ENCODE measurements around the gene POGK. TPM values are rescaled to one million over a fixed set of nuclear protein-coding genes. Genes with fewer than 3 reads are reported as not detected.

The POGK gene
- total and polyA plus RNA-seq, 10 donors = 7.3 to 42.6 (median 34.9) TPM

GRCh38 chr1:166840309-166841274 lies 1.3 kb downstream of the POGK start:
- Histone ChIP-seq H3K27ac (peak overlapping the region; percentile 48 to 93 (median 88)), H3K4me3 (peak overlapping the region; percentile 64 to 91 (median 72)), H3K4me1 (peaks cover 16 to 71% (median 61%) of the 10 kb centered on the region in 6 donors), H3K9me3 (no peaks in the 10 kb centered on the region), H3K36me3 (peaks cover 0 to 48% (median 41%) of the 10 kb centered on the region in 6 donors), H3K27me3 (replicated peaks in 1 of 7) (no peaks in the 10 kb centered on the region)
- 28 to 51% (median 41%) methylated on average over 15 to 16 of the region's 16 CpGs for WGBS, 5 donors
- DNase-seq = no peak
- TF ChIP-seq POLR2A (IDR thresholded peaks at IDR 0.05) = no peak
- no peak for TF ChIP-seq POLR2AphosphoS5 (IDR thresholded peaks at IDR 0.05)
- TF ChIP-seq CTCF (IDR thresholded peaks at IDR 0.05 in 8 of 11, conservative IDR thresholded peaks at IDR 0.05 in 3 of 11) = no peak
- intact Hi-C loops (cut with DNase I; ENCODE audit: low total_unique reads) = no loop called here

- WGBS, 5 donors = 86 to 96% (median 90%) methylated on average over 6 of the region's 6 CpGs
- H3K4me1 ChIP-seq = peaks cover 16 to 89% (median 60%) of the 10 kb centered on the region in 6 donors
- no peak for DNase-seq
- no peaks in the 10 kb centered on the region for H3K27me3 ChIP-seq (replicated peaks in 1 of 7)
- H3K27ac ChIP-seq = peak overlapping the region in 6 of 8 donors; percentile 27 to 66 (median 50)
- TF ChIP-seq POLR2AphosphoS5 (IDR thresholded peaks at IDR 0.05) (no peak), POLR2A (IDR thresholded peaks at IDR 0.05) (no peak)
- peaks cover 0 to 75% (median 65%) of the 10 kb centered on the region in 6 donors for H3K36me3 ChIP-seq
- no peaks in the 10 kb centered on the region for H3K9me3 ChIP-seq
- intact Hi-C loops (cut with DNase I; ENCODE audit: low total_unique reads) = no loop called here
- no peak overlapping the region for H3K4me3 ChIP-seq
Observed at GRCh38 chr1:166843322-166843721, 4.0 kb downstream of the POGK start.

GRCh38 chr1:166843769-166844596 lies 4.7 kb downstream of the POGK start:
- Histone ChIP-seq H3K27me3 (replicated peaks in 1 of 7) (no peaks in the 10 kb centered on the region), H3K4me3 (no peak overlapping the region), H3K9me3 (no peaks in the 10 kb centered on the region), H3K36me3 (peaks cover 0 to 82% (median 72%) of the 10 kb centered on the region in 6 donors), H3K27ac (peak overlapping the region; percentile 8 to 66 (median 42)), H3K4me1 (peaks cover 16 to 82% (median 53%) of the 10 kb centered on the region in 6 donors)
- WGBS, 5 donors = 84 to 93% (median 86%) methylated on average over 7 of the region's 7 CpGs
- intact Hi-C loops (cut with DNase I; ENCODE audit: low total_unique reads) = no loop called here
- TF ChIP-seq POLR2A (IDR thresholded peaks at IDR 0.05) (no peak), POLR2AphosphoS5 (IDR thresholded peaks at IDR 0.05) (peak in 1 of 3 donors; percentile 10), CTCF (IDR thresholded peaks at IDR 0.05 in 8 of 11, conservative IDR thresholded peaks at IDR 0.05 in 3 of 11) (no peak)
- DNase-seq = no peak

- H3K9me3 ChIP-seq = no peaks in the 10 kb centered on the region
- intact Hi-C loops (cut with DNase I; ENCODE audit: low total_unique reads) = no loop called here
- TF ChIP-seq POLR2AphosphoS5 (IDR thresholded peaks at IDR 0.05) (no peak), CTCF (IDR thresholded peaks at IDR 0.05 in 8 of 11, conservative IDR thresholded peaks at IDR 0.05 in 3 of 11) (no peak), POLR2A (IDR thresholded peaks at IDR 0.05) (no peak)
- peaks cover 16 to 80% (median 53%) of the 10 kb centered on the region in 6 donors for H3K4me1 ChIP-seq
- DNase-seq = no peak
- no peak overlapping the region for H3K4me3 ChIP-seq
- peak overlapping the region; percentile 8 to 66 (median 39) for H3K27ac ChIP-seq
- WGBS, 5 donors = 76 to 82% (median 80%) methylated on average over 7 of the region's 7 CpGs
- no peaks in the 10 kb centered on the region for H3K27me3 ChIP-seq (replicated peaks in 1 of 7)
- peaks cover 5 to 90% (median 80%) of the 10 kb centered on the region in 6 donors for H3K36me3 ChIP-seq
Observed at GRCh38 chr1:166844791-166845190, 5.5 kb downstream of the POGK start.
